Ascending aorta (tissue), 2 donors: ENCODE results near the gene CASZ1. TPM values are rescaled to one million over a fixed set of nuclear protein-coding genes. Genes with fewer than 3 reads are reported as not detected.

Source experiments
- DNase-seq, 2 donors: peaks; one replicate each; pipeline ENCODE4 v3.0.0-alpha.2; 2019; ENCODE audit warnings: low spot score in 2 of 2
- H3K27ac ChIP-seq, 2 donors: fragments of 200-600 bp; sonication (generic); one replicate each; pipeline ENCODE4 v1.5.1; 2016 to 2017; ENCODE audit warnings: mild to moderate bottlenecking in 1 of 2
- H3K27me3 ChIP-seq: fragments of 200-600 bp; sonication (generic); one replicate; pipeline ENCODE4 v1.5.1; 2017
- H3K36me3 ChIP-seq, 2 donors: fragments of 200-600 bp; sonication (generic); one replicate each; pipeline ENCODE4 v1.5.1; 2016
- H3K4me1 ChIP-seq, 2 donors: fragments of 200-600 bp; sonication (generic); one replicate each; pipeline ENCODE4 v1.5.1; 2016 to 2017; ENCODE audit warnings: mild to moderate bottlenecking in 1 of 2
- H3K4me3 ChIP-seq, 2 donors: fragments of 200-600 bp; sonication (generic); one replicate each; pipeline ENCODE4 v1.5.1; 2016 to 2017; ENCODE audit warnings: mild to moderate bottlenecking in 1 of 2
- H3K9me3 ChIP-seq, 2 donors: fragments of 200-600 bp; sonication (generic); one replicate each; pipeline ENCODE4 v1.5.1; 2016
- intact Hi-C: fragments of 100-400 bp; cut with DNase I; formaldehyde crosslinking; loops from one replicate; pipeline ENCODE4 v1.15.1; 2023
- total RNA-seq: library from RNA; depleted of rRNA; stranded (reverse); fragments of >200 nt; gene quantifications from one replicate; pipeline ENCODE4 v1.1.0, GENCODE V29; 2016
- TF ChIP-seq, protein P1 (sequence below), 3 experiments: fragments of 200-600 bp in 2 of 3; fragments of 450-650 bp in 1 of 3; sonication (generic) in 2 of 3; IDR thresholded peaks; one replicate each; pipeline ENCODE4 v1.5.1; 2016 to 2019; ENCODE audit warnings: antibody characterized with exemption in 3 of 3, mild to moderate bottlenecking in 1 of 3, moderate library complexity in 1 of 3

The CASZ1 gene
- total RNA-seq, 1 donor from 2014 or later: 25.8 TPM

DNA sequence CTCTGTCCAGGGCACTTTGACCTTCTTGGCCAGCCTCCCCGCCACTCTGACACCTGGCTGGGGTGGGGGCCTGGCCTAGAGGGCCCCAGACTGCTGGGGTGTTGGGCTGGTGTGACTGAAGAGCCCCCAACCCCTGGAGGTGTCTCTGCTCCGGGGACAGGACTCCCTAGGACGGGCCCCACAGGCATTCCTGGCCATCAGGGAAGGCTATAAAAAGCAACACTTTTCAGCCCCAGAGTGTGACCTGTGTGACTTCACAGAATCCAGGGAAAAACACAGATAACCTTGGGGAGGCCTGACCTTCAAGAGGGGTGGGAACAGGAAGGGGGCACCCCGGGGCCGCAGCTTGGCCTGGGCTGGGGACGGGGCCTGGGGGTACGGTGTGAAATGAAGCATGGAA lies 24.0 kb upstream of the CASZ1 start:
- no peak overlapping the region for H3K27ac ChIP-seq
- no peak for DNase-seq
- H3K9me3 ChIP-seq: no peaks in the 10 kb centered on the region
- intact Hi-C loops: no loop called here
- H3K4me1 ChIP-seq: no peaks in the 10 kb centered on the region
- no peak overlapping the region for H3K4me3 ChIP-seq
- TF ChIP-seq, protein P1, sequence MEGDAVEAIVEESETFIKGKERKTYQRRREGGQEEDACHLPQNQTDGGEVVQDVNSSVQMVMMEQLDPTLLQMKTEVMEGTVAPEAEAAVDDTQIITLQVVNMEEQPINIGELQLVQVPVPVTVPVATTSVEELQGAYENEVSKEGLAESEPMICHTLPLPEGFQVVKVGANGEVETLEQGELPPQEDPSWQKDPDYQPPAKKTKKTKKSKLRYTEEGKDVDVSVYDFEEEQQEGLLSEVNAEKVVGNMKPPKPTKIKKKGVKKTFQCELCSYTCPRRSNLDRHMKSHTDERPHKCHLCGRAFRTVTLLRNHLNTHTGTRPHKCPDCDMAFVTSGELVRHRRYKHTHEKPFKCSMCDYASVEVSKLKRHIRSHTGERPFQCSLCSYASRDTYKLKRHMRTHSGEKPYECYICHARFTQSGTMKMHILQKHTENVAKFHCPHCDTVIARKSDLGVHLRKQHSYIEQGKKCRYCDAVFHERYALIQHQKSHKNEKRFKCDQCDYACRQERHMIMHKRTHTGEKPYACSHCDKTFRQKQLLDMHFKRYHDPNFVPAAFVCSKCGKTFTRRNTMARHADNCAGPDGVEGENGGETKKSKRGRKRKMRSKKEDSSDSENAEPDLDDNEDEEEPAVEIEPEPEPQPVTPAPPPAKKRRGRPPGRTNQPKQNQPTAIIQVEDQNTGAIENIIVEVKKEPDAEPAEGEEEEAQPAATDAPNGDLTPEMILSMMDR (IDR thresholded peaks at IDR 0.05): no peak
- H3K36me3 ChIP-seq: no peaks in the 10 kb centered on the region
- H3K27me3 ChIP-seq: peaks cover 6% of the 10 kb centered on the region

DNA sequence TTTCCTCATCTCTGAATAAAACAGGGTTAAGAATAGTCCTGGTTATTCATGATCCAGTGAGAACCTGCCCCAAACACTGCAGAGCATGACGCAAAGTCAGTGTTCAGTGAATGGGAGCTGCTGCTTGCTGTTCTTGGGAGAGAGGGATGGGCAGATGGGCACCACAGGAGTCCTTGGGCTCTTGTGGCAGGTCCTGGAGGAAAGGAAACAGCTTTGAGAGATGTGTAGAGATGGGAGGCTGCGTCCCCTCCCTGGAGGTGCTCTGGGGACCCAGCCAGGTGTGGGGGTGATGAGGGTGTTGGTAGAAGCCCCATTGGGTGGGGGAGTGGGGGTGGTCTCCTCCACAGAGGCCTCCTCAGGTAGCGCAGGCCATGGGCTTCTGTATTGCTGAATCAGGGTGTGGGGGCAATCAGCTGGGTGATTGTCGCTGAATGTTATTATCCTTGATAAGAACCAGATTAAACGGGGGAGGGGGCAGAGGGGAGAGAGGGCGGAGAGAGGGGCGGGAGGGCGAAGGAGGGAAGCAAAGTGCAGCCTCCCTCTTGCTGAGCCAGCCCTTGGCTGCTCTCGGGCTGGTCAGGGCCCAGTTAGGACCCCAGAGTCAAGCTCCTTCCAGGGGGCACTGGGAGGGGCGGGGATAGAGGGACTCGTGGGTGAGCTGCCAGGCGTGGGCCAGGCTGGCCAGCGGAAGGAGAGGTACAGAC lies 22.9 kb upstream of the CASZ1 start:
- Histone ChIP-seq H3K9me3 (no peaks in the 10 kb centered on the region), H3K27me3 (peaks cover 6% of the 10 kb centered on the region), H3K27ac (no peak overlapping the region), H3K36me3 (no peaks in the 10 kb centered on the region), H3K4me3 (no peak overlapping the region), H3K4me1 (no peaks in the 10 kb centered on the region)
- TF ChIP-seq, protein P1 (IDR thresholded peaks at IDR 0.05): no peak
- no peak for DNase-seq
- intact Hi-C loops: no loop called here

DNA sequence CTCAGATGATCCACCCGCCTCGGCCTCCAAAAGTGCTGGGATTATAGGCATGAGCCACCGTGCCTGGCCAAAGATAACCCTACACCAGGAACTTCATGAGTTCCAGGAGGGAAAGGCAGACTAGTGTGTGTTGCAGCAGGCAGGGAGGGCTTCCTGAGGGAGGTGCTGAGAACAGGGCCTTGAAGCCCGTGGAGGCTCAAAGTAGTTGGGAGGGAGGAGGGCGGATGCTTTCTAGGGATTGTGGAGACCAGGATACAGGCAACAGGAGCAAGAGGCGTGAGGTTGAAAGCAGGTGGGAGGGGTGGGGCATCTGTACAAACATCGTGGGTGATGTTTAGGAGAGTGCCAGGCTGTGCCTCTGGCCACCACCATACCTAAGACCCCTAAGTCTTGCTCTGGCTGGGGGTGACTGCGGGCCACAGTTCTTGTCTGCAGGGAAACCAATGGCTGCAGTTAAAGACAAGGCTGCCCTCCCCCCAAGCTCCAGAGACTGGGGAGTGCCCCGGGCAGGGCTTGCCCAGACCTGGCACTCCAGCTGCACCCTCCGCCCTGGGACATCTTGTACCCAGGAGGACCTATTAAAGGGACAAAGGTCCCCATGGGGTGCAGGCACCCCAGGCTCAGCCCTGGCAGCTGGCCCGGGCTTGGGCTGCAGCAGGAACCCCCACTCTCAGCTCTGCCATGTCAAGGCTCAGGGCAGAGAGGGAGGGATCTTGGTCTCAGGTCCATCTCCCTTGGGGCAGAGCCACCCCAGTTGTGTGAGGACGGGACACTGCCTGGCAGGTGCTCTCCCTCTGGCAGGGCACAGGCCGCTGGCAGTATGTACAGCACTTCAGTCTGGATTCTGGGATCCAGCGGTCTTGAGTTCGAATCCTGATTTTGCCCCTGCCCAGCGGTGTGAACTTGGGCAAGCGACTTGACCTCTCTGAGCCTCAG lies 22.1 kb upstream of the CASZ1 start:
- no peak overlapping the region for H3K27ac ChIP-seq
- H3K36me3 ChIP-seq: no peaks in the 10 kb centered on the region
- no peaks in the 10 kb centered on the region for H3K9me3 ChIP-seq
- no peak overlapping the region for H3K4me3 ChIP-seq
- intact Hi-C loops: no loop called here
- no peaks in the 10 kb centered on the region for H3K4me1 ChIP-seq
- DNase-seq: no peak
- TF ChIP-seq, protein P1 (IDR thresholded peaks at IDR 0.05): no peak
- peaks cover 6% of the 10 kb centered on the region for H3K27me3 ChIP-seq

DNA sequence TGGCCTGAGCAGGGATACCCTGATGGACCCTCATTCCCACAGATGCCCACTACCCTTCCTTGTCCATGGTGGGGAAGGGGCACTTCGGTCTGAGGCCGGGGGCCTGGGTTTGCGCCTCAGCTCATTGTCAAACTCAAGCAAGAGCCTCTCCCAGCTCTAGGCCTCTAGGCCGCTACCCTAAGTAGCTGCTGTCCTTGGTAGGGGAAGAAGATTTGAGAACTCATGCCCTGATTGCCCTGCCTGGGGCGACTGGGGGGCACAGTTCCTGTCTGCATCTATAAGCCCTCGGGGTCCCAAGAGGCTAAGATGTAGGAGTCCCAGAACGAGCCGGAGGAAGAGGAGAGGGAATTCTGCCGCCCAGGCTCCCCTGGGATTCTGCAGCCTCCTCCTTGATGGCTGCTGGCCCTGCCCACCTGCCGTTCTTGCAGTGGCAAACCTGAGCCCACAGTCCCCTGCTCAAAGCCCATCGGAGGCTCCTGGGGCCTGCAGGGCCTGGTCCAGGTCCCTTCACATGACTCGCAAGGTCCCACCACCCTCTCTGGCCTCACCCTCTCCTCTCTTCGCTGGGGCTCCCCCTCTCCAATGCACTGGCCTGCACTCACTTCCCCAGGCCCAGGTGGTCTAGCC lies 20.4 kb upstream of the CASZ1 start:
- Histone ChIP-seq H3K9me3 (no peaks in the 10 kb centered on the region), H3K36me3 (no peaks in the 10 kb centered on the region), H3K4me3 (no peak overlapping the region), H3K27ac (no peak overlapping the region), H3K27me3 (peaks cover 6% of the 10 kb centered on the region), H3K4me1 (no peaks in the 10 kb centered on the region)
- TF ChIP-seq, protein P1 (IDR thresholded peaks at IDR 0.05): no peak
- intact Hi-C loops: no loop called here
- DNase-seq: no peak

DNA sequence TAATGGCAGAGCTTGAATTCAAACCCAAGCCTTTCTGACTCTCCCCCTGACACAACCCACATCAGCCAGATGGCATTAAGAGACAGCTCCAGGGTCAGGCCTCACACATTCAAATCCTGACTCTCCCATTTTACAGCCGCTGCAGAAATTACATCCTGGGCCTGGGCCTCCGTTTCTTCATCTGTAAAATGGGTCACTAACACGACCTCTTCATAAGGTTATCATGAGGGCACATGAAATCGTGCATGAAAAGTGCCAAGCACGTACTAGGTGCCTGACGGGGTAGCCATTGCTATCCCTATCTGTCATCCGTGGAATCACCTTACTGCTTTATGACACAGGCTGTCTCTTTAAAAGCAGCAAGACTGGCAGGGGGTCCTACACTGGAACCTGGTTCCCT lies 19.8 kb upstream of the CASZ1 start:
- TF ChIP-seq, protein P1 (IDR thresholded peaks at IDR 0.05): no peak
- no peaks in the 10 kb centered on the region for H3K36me3 ChIP-seq
- DNase-seq: no peak
- H3K27me3 ChIP-seq: peaks cover 6% of the 10 kb centered on the region
- intact Hi-C loops: no loop called here
- H3K4me1 ChIP-seq: no peaks in the 10 kb centered on the region
- no peaks in the 10 kb centered on the region for H3K9me3 ChIP-seq
- H3K27ac ChIP-seq: no peak overlapping the region
- H3K4me3 ChIP-seq: no peak overlapping the region
